Measurements from ENCODE around the gene SAPCD1. TPM values are rescaled to one million over a fixed set of nuclear protein-coding genes. Genes with fewer than 3 reads are reported as not detected.

The SAPCD1 gene
- total and polyA plus RNA-seq, 2 donors (not counting 3 experiments of a cell fraction or from before 2014, with no cell fraction given): 1.6 to 11.7 TPM

GRCh38 chr6:31776989-31777666 lies 14.7 kb downstream of the SAPCD1 start, which contains the start of gene VWA7:
Gene VWA7 (minus strand): TSS chr6:31777328. CDS start chr6:31776779, 549 bp downstream.
- H2AFZ ChIP-seq (ENCODE audit: low read depth, low read length): no peak within 1 kb of the TSS
- FAIRE-seq (peak; percentile 79), DNase-seq (ENCODE audit: low read depth, low spot score) (peak; percentile 35)
- no peaks in the 10 kb centered on the region for H4K20me1 ChIP-seq (replicated peaks; ENCODE audit: control insufficient read depth, extremely low read depth, insufficient read depth, low read length)
- H3K9ac ChIP-seq (replicated peaks; ENCODE audit: extremely low read depth, insufficient read depth, low read length): no peak within 1 kb of the TSS
- POLR2A ChIA-PET: interaction anchor here (0.8 kb wide), 1 partner anchor 50 kb away, joined by 3 read pairs; the partner anchor contains the start of gene HSPA1B
- no peak within 1 kb of the TSS for H3K27ac ChIP-seq (ENCODE audit: insufficient read depth, low read depth, low read length)
- H3K4me1 ChIP-seq (ENCODE audit: control insufficient read depth, extremely low read depth, insufficient read depth, low read length): peaks cover 4% of the 10 kb centered on the region
- no peaks in the 10 kb centered on the region for H3K27me3 ChIP-seq (ENCODE audit: control insufficient read depth in 2 of 2, insufficient read depth in 2 of 2, low read length in 2 of 2)
- intact Hi-C loops (cut with micrococcal nuclease): no loop called here
- H3K4me2 ChIP-seq (ENCODE audit: insufficient read depth, low read length): no peak within 1 kb of the TSS
- H3K79me2 ChIP-seq (ENCODE audit: control insufficient read depth, insufficient read depth, low read length): no peaks in the 10 kb centered on the region
- dilution Hi-C loops (cut with MboI; ENCODE audit: extremely low pct_ligation_motif_present, low sequenced_read_pairs): no loop called here
- peak; percentile 59 for TF ChIP-seq POLR2AphosphoS5 (IDR thresholded peaks at IDR 0.05; ENCODE audit: insufficient read depth, low read depth, low read length)
- TF ChIP-seq FOS (IDR thresholded peaks at IDR 0.05; ENCODE audit: borderline replicate concordance, insufficient read depth, low read length): no peak
- TF ChIP-seq POLR2A (IDR thresholded peaks at IDR 0.05; ENCODE audit: low read depth, low read length): no peak
- BruUV-seq (replicated peaks): no TSS peak
- no peaks in the 10 kb centered on the region for H3K9me3 ChIP-seq (replicated peaks; ENCODE audit: control insufficient read depth, insufficient read depth, low read length)
- CTCF ChIA-PET: interaction anchor here (0.7 to 2.0 kb wide), 7 partner anchors 8 to 54 kb away, joined by 3 to 10 read pairs (median 4); partner anchors contain the start of genes HSPA1A and HSPA1L
- H3K36me3 ChIP-seq (ENCODE audit: control insufficient read depth in 2 of 2, extremely low read depth in 1 of 2, insufficient read depth in 2 of 2, low read length in 2 of 2): peaks cover under 1 to 28% of the 10 kb centered on the region in 2 experiments
- no peaks in the 10 kb centered on the region for H3K9me1 ChIP-seq (replicated peaks; ENCODE audit: control insufficient read depth, extremely low read depth, insufficient read depth, low read length)
- no peak within 1 kb of the TSS for H3K4me3 ChIP-seq (replicated peaks in 1 of 3; ENCODE audit: insufficient read depth in 1 of 3, low read depth in 1 of 3, low read length in 3 of 3)

DNA sequence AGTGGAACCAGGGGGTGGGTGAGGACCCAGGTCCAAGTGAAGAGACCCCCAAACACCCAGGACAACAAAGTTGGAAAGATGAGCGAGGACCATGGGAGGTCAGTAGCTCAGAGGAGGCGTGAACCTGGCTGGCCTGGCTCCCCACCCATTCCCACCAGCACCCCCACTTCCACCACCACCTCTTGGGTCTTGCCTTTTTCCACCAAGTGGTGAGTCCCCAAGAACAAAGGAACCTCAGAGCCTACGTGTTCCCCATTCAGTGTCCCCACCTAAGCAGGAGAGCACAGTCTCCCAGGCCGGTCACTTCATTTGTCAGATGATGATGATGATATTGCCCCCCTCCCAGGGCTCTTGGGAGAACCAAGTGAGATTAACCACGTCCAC lies 15.2 kb downstream of the SAPCD1 start:
- intact Hi-C loops (cut with micrococcal nuclease) (no loop called here), dilution Hi-C loops (cut with MboI; ENCODE audit: extremely low pct_ligation_motif_present, low sequenced_read_pairs) (no loop called here)
- ChIA-PET CTCF (interaction anchor here (0.7 to 2.0 kb wide), 7 partner anchors 8 to 54 kb away, joined by 3 to 10 read pairs (median 4); partner anchors contain the start of genes HSPA1A and HSPA1L), POLR2A (interaction anchor here (0.8 kb wide), 1 partner anchor 50 kb away, joined by 3 read pairs; the partner anchor contains the start of gene HSPA1B)
- FAIRE-seq (no peak), DNase-seq (ENCODE audit: low read depth, low spot score) (no peak)
- Histone ChIP-seq H2AFZ (ENCODE audit: low read depth, low read length) (no peak overlapping the region), H3K36me3 (ENCODE audit: control insufficient read depth in 2 of 2, extremely low read depth in 1 of 2, insufficient read depth in 2 of 2, low read length in 2 of 2) (peaks cover 3 to 31% of the 10 kb centered on the region in 2 experiments), H3K79me2 (ENCODE audit: control insufficient read depth, insufficient read depth, low read length) (no peaks in the 10 kb centered on the region), H3K4me2 (ENCODE audit: insufficient read depth, low read length) (no peak overlapping the region), H3K27ac (ENCODE audit: insufficient read depth, low read depth, low read length) (no peak overlapping the region), H4K20me1 (replicated peaks; ENCODE audit: control insufficient read depth, extremely low read depth, insufficient read depth, low read length) (no peaks in the 10 kb centered on the region), H3K9ac (replicated peaks; ENCODE audit: extremely low read depth, insufficient read depth, low read length) (no peak overlapping the region), H3K9me1 (replicated peaks; ENCODE audit: control insufficient read depth, extremely low read depth, insufficient read depth, low read length) (no peaks in the 10 kb centered on the region), H3K9me3 (replicated peaks; ENCODE audit: control insufficient read depth, insufficient read depth, low read length) (no peaks in the 10 kb centered on the region), H3K27me3 (ENCODE audit: control insufficient read depth in 2 of 2, insufficient read depth in 2 of 2, low read length in 2 of 2) (no peaks in the 10 kb centered on the region), H3K4me3 (replicated peaks in 1 of 3; ENCODE audit: insufficient read depth in 1 of 3, low read depth in 1 of 3, low read length in 3 of 3) (no peak overlapping the region), H3K4me1 (ENCODE audit: control insufficient read depth, extremely low read depth, insufficient read depth, low read length) (peaks cover 4% of the 10 kb centered on the region)
- no TSS peak for BruUV-seq (replicated peaks)
- TF ChIP-seq EZH2 (IDR thresholded peaks at IDR 0.05; ENCODE audit: borderline replicate concordance, low read depth, low read length, severe bottlenecking): no peak
- TF ChIP-seq JUN (IDR thresholded peaks at IDR 0.05; ENCODE audit: borderline replicate concordance, insufficient read depth, insufficient read length, low read depth): no peak

Measured in endothelial cell of umbilical vein (primary cell).